ENCODE data around the gene FAM186B.

- TF ChIP-seq POLR2A (IDR thresholded peaks at IDR 0.05), result no peak
- no peak for TF ChIP-seq CTCF (IDR thresholded peaks at IDR 0.05)
These were observed 37.7 kb upstream of the FAM186B start for GRCh38 chr12:49643135-49643534.
